HepG2 (cell line): ENCODE measurements around the gene NEK11. TPM values are rescaled to one million over a fixed set of nuclear protein-coding genes. Genes with fewer than 3 reads are reported as not detected.

Experiments used
- FOSL1 ChIP-seq: sonication (generic); formaldehyde crosslinking; IDR thresholded peaks from 2 replicates; pipeline ENCODE4 v1.9.0; 2021; ENCODE audit warnings: missing genetic modification reagents, borderline replicate concordance
- FOXA1 ChIP-seq, 2 experiments: fragments of 450-650 bp in 1 of 2; sonication (generic) in 1 of 2; formaldehyde crosslinking in 1 of 2; IDR thresholded peaks; 2 replicates each; pipeline versions ENCODE4 v1.4.0 to v1.6.1; 2016 to 2020; ENCODE audit warnings: missing genetic modification reagents in 1 of 2
- HES4 ChIP-seq: sonication (generic); formaldehyde crosslinking; IDR thresholded peaks from 2 replicates; pipeline ENCODE4 v1.9.0; 2021; ENCODE audit warnings: mild to moderate bottlenecking, missing genetic modification reagents, borderline replicate concordance
- KAT7 ChIP-seq: IDR thresholded peaks from 2 replicates; pipeline ENCODE4 v1.6.1; 2018; ENCODE audit warnings: borderline replicate concordance, missing compliant biosample characterization
- MYC ChIP-seq: sonication (generic); formaldehyde crosslinking; IDR thresholded peaks from 2 replicates; pipeline ENCODE4 v1.9.0; 2021; ENCODE audit warnings: missing genetic modification reagents, borderline replicate concordance
- NR2F6 ChIP-seq, 2 experiments: IDR thresholded peaks; 2 replicates each; pipeline ENCODE4 v1.6.1; 2016; ENCODE audit warnings: antibody characterized with exemption in 1 of 2, mild to moderate bottlenecking in 1 of 2
- REL ChIP-seq: sonication (generic); formaldehyde crosslinking; conservative IDR thresholded peaks from 2 replicates; pipeline ENCODE4 v1.8.0; 2022; ENCODE audit warnings: mild to moderate bottlenecking, missing genetic modification reagents, moderate library complexity
- RFXAP ChIP-seq: sonication (generic); formaldehyde crosslinking; IDR thresholded peaks from 2 replicates; pipeline ENCODE4 v1.4.0; 2020; ENCODE audit warnings: missing genetic modification reagents, borderline replicate concordance
- SMAD9 ChIP-seq: sonication (generic); formaldehyde crosslinking; IDR thresholded peaks from 2 replicates; pipeline ENCODE4 v1.5.1; 2020; ENCODE audit warnings: mild to moderate bottlenecking, missing genetic modification reagents
- SMC3 ChIP-seq: IDR thresholded peaks from 2 replicates; pipeline ENCODE4 v1.6.1; 2011; ENCODE audit warnings: low read length, improper control_type of control experiment
- ZNF501 ChIP-seq: sonication (generic); formaldehyde crosslinking; IDR thresholded peaks from 2 replicates; pipeline ENCODE4 v1.5.1; 2020; ENCODE audit warnings: mild to moderate bottlenecking, moderate library complexity, missing genetic modification reagents
- ZNF792 ChIP-seq: IDR thresholded peaks from 2 replicates; pipeline ENCODE4 v1.6.1; 2016
- polyA plus RNA-seq, 8 experiments: library from polyadenylated mRNA; depleted of rRNA in 3 of 8; stranded (reverse) in 7 of 8; unstranded in 1 of 8; fragments of >200 nt; fragmentation: Illumina TruSeq in 4 of 8; extraction: Trizol in 4 of 8; gene quantifications; 2 replicates each; pipeline versions ENCODE4 v1.2.1 to v1.2.3, GENCODE V29; 2011 to 2016; ENCODE audit warnings: low read depth in 4 of 8, missing spikeins in 1 of 8, mixed read lengths in 1 of 8; ENCODE audit not compliant: insufficient read depth in 1 of 8
- total RNA-seq, 5 experiments: library from RNA; depleted of rRNA; stranded (reverse); fragments of >200 nt; fragmentation: Illumina TruSeq; extraction: Trizol; gene quantifications; 2 replicates each; pipeline ENCODE4 v1.2.3, GENCODE V29; 2016; ENCODE audit warnings: low read depth in 1 of 5
- TF ChIP-seq, protein P1 (sequence below): sonication (generic); IDR thresholded peaks from 2 replicates; pipeline ENCODE4 v1.6.1; 2016; ENCODE audit warnings: low read depth, borderline replicate concordance
- TF ChIP-seq, protein P2 (sequence below): sonication (generic); formaldehyde crosslinking; IDR thresholded peaks from 2 replicates; pipeline ENCODE4 v1.9.0; 2021; ENCODE audit warnings: missing genetic modification reagents, mild to moderate bottlenecking, borderline replicate concordance

Gene NEK11
- total and polyA plus RNA-seq, 2 of the 13 experiments (the other 11 are each of a cell fraction or from before 2014, with no cell fraction given), result 0.95 to 2.2 TPM

DNA sequence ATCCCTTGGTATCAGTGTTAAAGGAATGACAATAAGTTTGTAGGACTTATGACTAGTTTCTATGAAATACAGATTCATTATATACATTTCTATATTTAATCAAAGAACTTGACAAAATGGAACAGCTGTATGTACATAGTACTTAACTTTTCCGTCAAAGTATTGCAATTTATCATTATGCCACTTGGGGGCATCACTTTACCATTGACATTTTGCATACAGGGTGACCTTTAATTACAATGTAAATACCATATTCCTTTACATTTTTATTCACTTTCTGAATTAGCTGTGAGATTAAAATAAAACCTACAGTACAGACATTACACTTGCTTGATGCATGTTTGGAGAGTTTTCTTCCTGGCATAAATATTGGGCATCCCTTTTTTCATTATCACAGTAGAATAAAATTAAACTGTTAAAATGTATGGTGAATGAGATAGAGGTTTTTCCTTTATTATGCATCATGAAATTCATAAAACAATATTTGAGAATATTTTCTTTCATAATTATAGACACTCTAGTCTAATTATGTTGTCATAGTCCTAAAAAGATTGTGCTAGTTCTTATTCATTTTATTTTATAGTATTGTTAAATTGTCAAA is 6.9 kb downstream of the NEK11 start (continued):
- TF ChIP-seq, protein P1, sequence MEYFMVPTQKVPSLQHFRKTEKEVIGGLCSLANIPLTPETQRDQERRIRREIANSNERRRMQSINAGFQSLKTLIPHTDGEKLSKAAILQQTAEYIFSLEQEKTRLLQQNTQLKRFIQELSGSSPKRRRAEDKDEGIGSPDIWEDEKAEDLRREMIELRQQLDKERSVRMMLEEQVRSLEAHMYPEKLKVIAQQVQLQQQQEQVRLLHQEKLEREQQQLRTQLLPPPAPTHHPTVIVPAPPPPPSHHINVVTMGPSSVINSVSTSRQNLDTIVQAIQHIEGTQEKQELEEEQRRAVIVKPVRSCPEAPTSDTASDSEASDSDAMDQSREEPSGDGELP, result peak; percentile 63
- TF ChIP-seq ZNF792 (CRISPR knock-in tag) (no peak), NR2F6 (IDR thresholded peaks at IDR 0.05) (peak; percentile 52), NR2F6 (CRISPR knock-in tag; IDR thresholded peaks at IDR 0.05) (no peak), ZNF501 (no peak), KAT7 (no peak), FOSL1 (no peak), RFXAP (CRISPR knock-in tag) (no peak), MYC (CRISPR knock-in tag) (no peak), REL (CRISPR knock-in tag) (no peak), HES4 (CRISPR knock-in tag) (no peak), FOXA1 (IDR thresholded peaks at IDR 0.05) (no peak), FOXA1 (CRISPR knock-in tag; IDR thresholded peaks at IDR 0.05) (peak; percentile 61), SMAD9 (CRISPR knock-in tag) (no peak), SMC3 (peak; percentile 29; the same call in 1 of the 2 replicates)
- TF ChIP-seq, protein P2, sequence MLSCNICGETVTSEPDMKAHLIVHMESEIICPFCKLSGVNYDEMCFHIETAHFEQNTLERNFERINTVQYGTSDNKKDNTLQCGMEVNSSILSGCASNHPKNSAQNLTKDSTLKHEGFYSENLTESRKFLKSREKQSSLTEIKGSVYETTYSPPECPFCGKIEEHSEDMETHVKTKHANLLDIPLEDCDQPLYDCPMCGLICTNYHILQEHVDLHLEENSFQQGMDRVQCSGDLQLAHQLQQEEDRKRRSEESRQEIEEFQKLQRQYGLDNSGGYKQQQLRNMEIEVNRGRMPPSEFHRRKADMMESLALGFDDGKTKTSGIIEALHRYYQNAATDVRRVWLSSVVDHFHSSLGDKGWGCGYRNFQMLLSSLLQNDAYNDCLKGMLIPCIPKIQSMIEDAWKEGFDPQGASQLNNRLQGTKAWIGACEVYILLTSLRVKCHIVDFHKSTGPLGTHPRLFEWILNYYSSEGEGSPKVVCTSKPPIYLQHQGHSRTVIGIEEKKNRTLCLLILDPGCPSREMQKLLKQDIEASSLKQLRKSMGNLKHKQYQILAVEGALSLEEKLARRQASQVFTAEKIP (CRISPR knock-in tag), result no peak
